MM.1S (cell line): ENCODE results near the gene PRR14.

Experiments used
- CTCF ChIP-seq: fragments of 300-600 bp; sonication (generic); IDR thresholded peaks from 2 replicates; pipeline ENCODE4 v1.5.1; 2016; ENCODE audit warnings: antibody characterized with exemption, low read length, mixed read lengths
- EZH2 ChIP-seq: fragments of 300-600 bp; sonication (generic); optimal IDR thresholded peaks from 2 replicates; pipeline ENCODE3; 2017; ENCODE audit warnings: low read depth, mild to moderate bottlenecking, antibody characterized with exemption, low read length, mixed read lengths

GRCh38 chr16:30658731-30659506 lies 8.2 kb downstream of the PRR14 start:
- TF ChIP-seq CTCF (peak; percentile 35), EZH2 (no peak)
